ENCODE measurements around the gene FRMD3. TPM values are rescaled to one million over a fixed set of nuclear protein-coding genes. Genes with fewer than 3 reads are reported as not detected.

Gene FRMD3
- total and polyA plus RNA-seq, 2 donors (not counting 3 experiments of a cell fraction or from before 2014, with no cell fraction given) = 3.0 to 6.1 TPM

DNA sequence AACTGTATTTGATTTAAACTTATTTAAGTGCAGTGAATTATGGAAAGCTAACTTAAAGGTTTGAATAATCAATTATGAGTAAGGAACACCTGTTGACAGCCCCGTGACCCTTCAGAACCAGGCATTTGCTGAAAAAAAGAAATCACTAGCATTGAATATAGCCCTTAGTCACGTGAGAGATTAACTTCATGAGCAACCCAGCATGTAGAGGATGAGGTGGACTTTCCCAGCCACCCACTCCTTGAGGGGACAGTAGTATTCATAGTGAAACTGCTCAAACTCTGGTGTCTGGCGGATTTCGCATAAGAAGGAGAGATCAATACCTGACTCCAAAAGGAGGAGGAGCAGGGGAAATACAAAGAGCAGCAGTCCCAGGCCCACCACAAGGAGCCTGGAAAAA is 290.5 kb downstream of the FRMD3 start:
- no peaks in the 10 kb centered on the region for H3K4me1 ChIP-seq (ENCODE audit: control insufficient read depth, extremely low read depth, insufficient read depth, low read length)
- DNase-seq (ENCODE audit: low read depth, low spot score) (no peak), FAIRE-seq (no peak)
- no peak overlapping the region for H3K4me3 ChIP-seq (replicated peaks in 1 of 3; ENCODE audit: insufficient read depth in 1 of 3, low read depth in 1 of 3, low read length in 3 of 3)
- H3K4me2 ChIP-seq (ENCODE audit: insufficient read depth, low read length) = no peak overlapping the region
- H3K27me3 ChIP-seq (ENCODE audit: control insufficient read depth in 2 of 2, insufficient read depth in 2 of 2, low read length in 2 of 2) = no peaks in the 10 kb centered on the region
- no peaks in the 10 kb centered on the region for H3K9me3 ChIP-seq (replicated peaks; ENCODE audit: control insufficient read depth, insufficient read depth, low read length)
- H3K79me2 ChIP-seq (ENCODE audit: control insufficient read depth, insufficient read depth, low read length) = no peaks in the 10 kb centered on the region
- intact Hi-C loops (cut with micrococcal nuclease) (no loop called here), dilution Hi-C loops (cut with MboI; ENCODE audit: extremely low pct_ligation_motif_present, low sequenced_read_pairs) (no loop called here)
- peaks cover 0 to 2% of the 10 kb centered on the region in 2 experiments for H3K36me3 ChIP-seq (ENCODE audit: control insufficient read depth in 2 of 2, extremely low read depth in 1 of 2, insufficient read depth in 2 of 2, low read length in 2 of 2)
- H3K27ac ChIP-seq (ENCODE audit: insufficient read depth, low read depth, low read length) = no peak overlapping the region
- CTCF ChIA-PET = no interaction called here
- H3K9ac ChIP-seq (replicated peaks; ENCODE audit: extremely low read depth, insufficient read depth, low read length) = no peak overlapping the region
- BruUV-seq (replicated peaks) = no TSS peak
- no peak overlapping the region for H2AFZ ChIP-seq (ENCODE audit: low read depth, low read length)
- POLR2A ChIA-PET = no interaction called here
- no peak for TF ChIP-seq GATA2 (IDR thresholded peaks at IDR 0.05; ENCODE audit: insufficient read depth, insufficient read length, low read depth, low read length)
- TF ChIP-seq POLR2AphosphoS5 (IDR thresholded peaks at IDR 0.05; ENCODE audit: insufficient read depth, low read depth, low read length) = no peak
- TF ChIP-seq MYC (IDR thresholded peaks at IDR 0.05; ENCODE audit: low read depth, low read length) = no peak
- no peak for TF ChIP-seq POLR2A (IDR thresholded peaks at IDR 0.05; ENCODE audit: low read depth, low read length)
- TF ChIP-seq, protein P1, sequence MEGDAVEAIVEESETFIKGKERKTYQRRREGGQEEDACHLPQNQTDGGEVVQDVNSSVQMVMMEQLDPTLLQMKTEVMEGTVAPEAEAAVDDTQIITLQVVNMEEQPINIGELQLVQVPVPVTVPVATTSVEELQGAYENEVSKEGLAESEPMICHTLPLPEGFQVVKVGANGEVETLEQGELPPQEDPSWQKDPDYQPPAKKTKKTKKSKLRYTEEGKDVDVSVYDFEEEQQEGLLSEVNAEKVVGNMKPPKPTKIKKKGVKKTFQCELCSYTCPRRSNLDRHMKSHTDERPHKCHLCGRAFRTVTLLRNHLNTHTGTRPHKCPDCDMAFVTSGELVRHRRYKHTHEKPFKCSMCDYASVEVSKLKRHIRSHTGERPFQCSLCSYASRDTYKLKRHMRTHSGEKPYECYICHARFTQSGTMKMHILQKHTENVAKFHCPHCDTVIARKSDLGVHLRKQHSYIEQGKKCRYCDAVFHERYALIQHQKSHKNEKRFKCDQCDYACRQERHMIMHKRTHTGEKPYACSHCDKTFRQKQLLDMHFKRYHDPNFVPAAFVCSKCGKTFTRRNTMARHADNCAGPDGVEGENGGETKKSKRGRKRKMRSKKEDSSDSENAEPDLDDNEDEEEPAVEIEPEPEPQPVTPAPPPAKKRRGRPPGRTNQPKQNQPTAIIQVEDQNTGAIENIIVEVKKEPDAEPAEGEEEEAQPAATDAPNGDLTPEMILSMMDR (IDR thresholded peaks at IDR 0.05; ENCODE audit: extremely low read depth in 1 of 2, insufficient read depth in 1 of 2, low read depth in 1 of 2, low read length in 2 of 2) = no peak
- TF ChIP-seq EZH2 (IDR thresholded peaks at IDR 0.05; ENCODE audit: borderline replicate concordance, low read depth, low read length, severe bottlenecking) = no peak
- H3K9me1 ChIP-seq (replicated peaks; ENCODE audit: control insufficient read depth, extremely low read depth, insufficient read depth, low read length) = no peaks in the 10 kb centered on the region
- H4K20me1 ChIP-seq (replicated peaks; ENCODE audit: control insufficient read depth, extremely low read depth, insufficient read depth, low read length) = no peaks in the 10 kb centered on the region

Data from endothelial cell of umbilical vein (primary cell).